PC-3 (cell line): Measurements from ENCODE around the gene CRYM. TPM values are rescaled to one million over a fixed set of nuclear protein-coding genes. Genes with fewer than 3 reads are reported as not detected.

Experiments used
- ATAC-seq: fragments of 200-7000 bp; cut with Tn5 transposase; 2 replicates; pipeline ENCODE4 v1.9.1; 2020; ENCODE audit warnings: mild to moderate bottlenecking, moderate library complexity
- BruUV-seq: library from RNA; stranded (reverse); fragments of 400-500 nt; replicated peaks from 2 replicates; lab custom pipeline; 2021; lab: Mats Ljungman, UMichigan
- CTCF ChIA-PET: fragments of 300-600 bp; sonication (Branson Sonifier 250); formaldehyde crosslinking; loops from one replicate; lab custom pipeline; 2022; ENCODE audit warnings: antibody characterized with exemption; lab: Charles Lee
- POLR2A ChIA-PET: fragments of 300-600 bp; sonication (Branson Sonifier 250); formaldehyde crosslinking; loops from one replicate; lab custom pipeline; 2022; ENCODE audit warnings: antibody characterized with exemption; ENCODE audit not compliant: unreplicated experiment; lab: Charles Lee
- DNase-seq: peaks from one replicate; pipeline ENCODE4 v3.0.0-alpha.2; 2015
- H2AFZ ChIP-seq: fragments of 300-600 bp; sonication (generic); 2 replicates; pipeline ENCODE4 v1.6.0; 2016; ENCODE audit warnings: antibody characterized with exemption, low read length
- H3F3A ChIP-seq: fragments of 300-600 bp; sonication (generic); one replicate; pipeline ENCODE4 v1.6.0; 2017; ENCODE audit warnings: antibody characterized with exemption, low read length, control low read depth, mild to moderate bottlenecking; ENCODE audit not compliant: unreplicated experiment
- H3K27ac ChIP-seq: fragments of 300-600 bp; sonication (generic); 2 replicates; pipeline ENCODE4 v1.5.1; 2016; ENCODE audit warnings: mild to moderate bottlenecking, low read length
- H3K27me3 ChIP-seq: fragments of 300-600 bp; sonication (generic); 2 replicates; pipeline ENCODE4 v1.6.1; 2016; ENCODE audit warnings: low read length, mixed read lengths
- H3K36me3 ChIP-seq: fragments of 300-600 bp; sonication (generic); 2 replicates; pipeline ENCODE4 v1.6.1; 2016; ENCODE audit warnings: low read depth, mixed run types, low read length, mixed read lengths
- H3K4me1 ChIP-seq: fragments of 300-600 bp; sonication (generic); 2 replicates; pipeline ENCODE4 v1.5.1; 2016; ENCODE audit warnings: low read length; ENCODE audit not compliant: insufficient read depth
- H3K4me2 ChIP-seq: fragments of 300-600 bp; sonication (generic); 2 replicates; pipeline ENCODE4 v1.6.0; 2016; ENCODE audit warnings: low read length
- H3K4me3 ChIP-seq: fragments of 300-600 bp; sonication (generic); 2 replicates; pipeline ENCODE4 v1.5.1; 2016; ENCODE audit warnings: mild to moderate bottlenecking, low read length, mixed read lengths
- H3K79me2 ChIP-seq: fragments of 300-600 bp; sonication (generic); 2 replicates; pipeline ENCODE4 v1.6.1; 2017; ENCODE audit warnings: low read length, mixed read lengths
- H3K9ac ChIP-seq: fragments of 300-600 bp; sonication (generic); 2 replicates; pipeline ENCODE4 v1.6.0; 2016; ENCODE audit warnings: mild to moderate bottlenecking, low read length
- H3K9me2 ChIP-seq: fragments of 300-600 bp; sonication (generic); replicated peaks from 2 replicates; pipeline ENCODE4 v1.6.1; 2016; ENCODE audit warnings: mixed run types, low read length, mixed read lengths
- H3K9me3 ChIP-seq: fragments of 300-600 bp; sonication (generic); 2 replicates; pipeline ENCODE4 v1.6.1; 2016; ENCODE audit warnings: low read length, mixed read lengths
- H4K20me1 ChIP-seq: fragments of 300-600 bp; sonication (generic); 2 replicates; pipeline ENCODE4 v1.6.1; 2016; ENCODE audit warnings: low read length, mixed read lengths
- EZH2phosphoT487 ChIP-seq: fragments of 300-600 bp; sonication (generic); IDR thresholded peaks from 2 replicates; pipeline ENCODE4 v1.6.1; 2018; ENCODE audit warnings: mild to moderate bottlenecking, antibody characterized with exemption, low read length, borderline replicate concordance
- intact Hi-C: fragments of 100-400 bp; cut with micrococcal nuclease; formaldehyde crosslinking; loops from 2 replicates; pipeline ENCODE4 v1.9.0; 2023
- total RNA-seq: library from RNA; depleted of rRNA; stranded (reverse); fragments of >200 nt; gene quantifications from 2 replicates; pipeline ENCODE4 v1.2.3, GENCODE V29; 2014
- TF ChIP-seq, protein P1 (sequence below): fragments of 300-600 bp; sonication (generic); conservative IDR thresholded peaks from 2 replicates; pipeline ENCODE4 v1.5.1; 2017; ENCODE audit warnings: antibody characterized with exemption, low read depth, mild to moderate bottlenecking, low read length

Gene CRYM
- total RNA-seq, 1 experiment from 2014 or later, result not detected

- BruUV-seq, result no TSS peak
- no peaks in the 10 kb centered on the region for H3F3A ChIP-seq
- H3K4me1 ChIP-seq, result peaks cover 7% of the 10 kb centered on the region; the same call in 1 of the 2 replicates
- H3K27ac ChIP-seq, result no peak overlapping the region
- no peak for DNase-seq
- H3K9me2 ChIP-seq, result no peaks in the 10 kb centered on the region
- POLR2A ChIA-PET, result no interaction called here
- no peaks in the 10 kb centered on the region for H3K36me3 ChIP-seq
- CTCF ChIA-PET, result no interaction called here
- 0 out of 2 replicates have a peak, but pooled peaks cover 3% of the 10 kb centered on the region for H3K27me3 ChIP-seq
- no peak overlapping the region for H3K4me2 ChIP-seq
- no peak overlapping the region for H2AFZ ChIP-seq
- TF ChIP-seq EZH2phosphoT487, result no peak
- TF ChIP-seq, protein P1, sequence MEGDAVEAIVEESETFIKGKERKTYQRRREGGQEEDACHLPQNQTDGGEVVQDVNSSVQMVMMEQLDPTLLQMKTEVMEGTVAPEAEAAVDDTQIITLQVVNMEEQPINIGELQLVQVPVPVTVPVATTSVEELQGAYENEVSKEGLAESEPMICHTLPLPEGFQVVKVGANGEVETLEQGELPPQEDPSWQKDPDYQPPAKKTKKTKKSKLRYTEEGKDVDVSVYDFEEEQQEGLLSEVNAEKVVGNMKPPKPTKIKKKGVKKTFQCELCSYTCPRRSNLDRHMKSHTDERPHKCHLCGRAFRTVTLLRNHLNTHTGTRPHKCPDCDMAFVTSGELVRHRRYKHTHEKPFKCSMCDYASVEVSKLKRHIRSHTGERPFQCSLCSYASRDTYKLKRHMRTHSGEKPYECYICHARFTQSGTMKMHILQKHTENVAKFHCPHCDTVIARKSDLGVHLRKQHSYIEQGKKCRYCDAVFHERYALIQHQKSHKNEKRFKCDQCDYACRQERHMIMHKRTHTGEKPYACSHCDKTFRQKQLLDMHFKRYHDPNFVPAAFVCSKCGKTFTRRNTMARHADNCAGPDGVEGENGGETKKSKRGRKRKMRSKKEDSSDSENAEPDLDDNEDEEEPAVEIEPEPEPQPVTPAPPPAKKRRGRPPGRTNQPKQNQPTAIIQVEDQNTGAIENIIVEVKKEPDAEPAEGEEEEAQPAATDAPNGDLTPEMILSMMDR, result no peak
- H3K9ac ChIP-seq, result no peak overlapping the region
- intact Hi-C loops, result no loop called here
- no peaks in the 10 kb centered on the region for H3K9me3 ChIP-seq
- no peaks in the 10 kb centered on the region for H4K20me1 ChIP-seq
- H3K4me3 ChIP-seq, result no peak overlapping the region
- ATAC-seq, result no peak
- H3K79me2 ChIP-seq, result no peaks in the 10 kb centered on the region
Measured at GRCh38 chr16:21257284-21257683, 20.8 kb downstream of the CRYM start.

DNA sequence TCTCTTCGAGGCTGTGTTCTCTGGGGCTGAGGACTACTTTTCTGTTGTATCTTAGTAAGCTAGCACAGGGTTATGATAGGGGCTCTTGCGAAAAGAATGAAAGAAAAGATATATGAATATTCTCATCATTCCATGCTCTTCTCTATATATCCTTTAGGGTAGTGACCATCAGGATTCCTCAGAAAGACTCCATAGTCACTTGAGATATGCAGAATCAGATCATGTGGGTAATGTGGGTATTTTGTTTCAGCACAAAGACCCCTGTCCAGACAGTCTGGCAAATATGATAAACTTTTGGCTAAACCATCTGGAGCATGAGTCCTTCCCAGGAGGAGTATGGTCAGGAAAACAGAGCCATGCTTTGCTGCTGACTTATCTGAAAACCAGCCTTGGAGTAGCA is 21.5 kb downstream of the CRYM start:
- H3K27ac ChIP-seq, result no peak overlapping the region
- BruUV-seq, result no TSS peak
- H3K9ac ChIP-seq, result no peak overlapping the region
- 0 out of 2 replicates have a peak, but pooled peaks cover 3% of the 10 kb centered on the region for H3K27me3 ChIP-seq
- H3K9me2 ChIP-seq, result no peaks in the 10 kb centered on the region
- no peak overlapping the region for H3K4me2 ChIP-seq
- no peak overlapping the region for H2AFZ ChIP-seq
- H3K79me2 ChIP-seq, result no peaks in the 10 kb centered on the region
- H4K20me1 ChIP-seq, result no peaks in the 10 kb centered on the region
- H3K4me1 ChIP-seq, result peaks cover 7% of the 10 kb centered on the region; the same call in 1 of the 2 replicates
- no peak overlapping the region for H3K4me3 ChIP-seq
- ChIA-PET POLR2A (no interaction called here), CTCF (no interaction called here)
- H3K36me3 ChIP-seq, result no peaks in the 10 kb centered on the region
- TF ChIP-seq EZH2phosphoT487, result no peak
- no peak for ATAC-seq
- no peaks in the 10 kb centered on the region for H3F3A ChIP-seq
- H3K9me3 ChIP-seq, result no peaks in the 10 kb centered on the region
- no peak for DNase-seq
- intact Hi-C loops, result no loop called here

- Histone ChIP-seq H3F3A (no peaks in the 10 kb centered on the region), H2AFZ (no peak overlapping the region), H4K20me1 (no peaks in the 10 kb centered on the region), H3K4me3 (no peak overlapping the region), H3K27me3 (peaks cover 23% of the 10 kb centered on the region), H3K9me3 (no peaks in the 10 kb centered on the region), H3K4me2 (no peak overlapping the region), H3K4me1 (no peaks in the 10 kb centered on the region), H3K36me3 (no peaks in the 10 kb centered on the region), H3K79me2 (no peaks in the 10 kb centered on the region), H3K9me2 (no peaks in the 10 kb centered on the region), H3K9ac (no peak overlapping the region), H3K27ac (no peak overlapping the region)
- BruUV-seq, result no TSS peak
- CTCF ChIA-PET, result no interaction called here
- TF ChIP-seq, protein P1, result 0 out of 2 replicates have a peak, but pooled peaks have one; percentile 13
- TF ChIP-seq EZH2phosphoT487, result no peak
- ATAC-seq (no peak), DNase-seq (no peak)
- intact Hi-C loops, result no loop called here
- POLR2A ChIA-PET, result no interaction called here
Measured at GRCh38 chr16:21253470-21253869, 24.6 kb downstream of the CRYM start.
